WTC11 (cell line): ENCODE measurements around the gene CACNA1C. TPM values are rescaled to one million over a fixed set of nuclear protein-coding genes. Genes with fewer than 3 reads are reported as not detected.

ENCODE experiments used
- ATAC-seq: fragments of 200-7000 bp; cut with Tn5 transposase; 2 replicates; pipeline ENCODE4 v1.10.0; 2021; ENCODE audit warnings: mild to moderate bottlenecking, moderate library complexity
- CTCF ChIA-PET: fragments of 300-600 bp; sonication (Branson Sonifier 250); formaldehyde crosslinking; loops from one replicate; lab custom pipeline; 2021; ENCODE audit warnings: antibody characterized with exemption; lab: Charles Lee
- POLR2A ChIA-PET: fragments of 350-600 bp; sonication (Branson Sonifier 250); formaldehyde crosslinking; loops from one replicate; lab custom pipeline; 2021; ENCODE audit warnings: antibody characterized with exemption; lab: Charles Lee
- DNase-seq: peaks from one replicate; pipeline ENCODE4 v3.0.0; 2021; ENCODE audit warnings: low spot score
- H3K27ac Mint-ChIP-seq: 2 replicates; pipeline ENCODE4 v1.8.0; 2021; ENCODE audit warnings: mixed read lengths
- H3K27me3 Mint-ChIP-seq: 2 replicates; pipeline ENCODE4 v1.8.0; 2021; ENCODE audit warnings: low read depth, mild to moderate bottlenecking, moderate library complexity, mixed read lengths
- H3K36me3 Mint-ChIP-seq: 2 replicates; pipeline ENCODE4 v1.8.0; 2021; ENCODE audit warnings: mixed read lengths
- H3K4me1 Mint-ChIP-seq: 2 replicates; pipeline ENCODE4 v1.8.0; 2022; ENCODE audit warnings: mixed read lengths
- H3K4me3 Mint-ChIP-seq: 2 replicates; pipeline ENCODE4 v1.8.0; 2021; ENCODE audit warnings: mild to moderate bottlenecking, moderate library complexity, mixed read lengths
- H3K9me3 Mint-ChIP-seq: 2 replicates; pipeline ENCODE4 v1.8.0; 2021; ENCODE audit warnings: mixed read lengths
- ATF1 ChIP-seq: sonication (generic); formaldehyde crosslinking; IDR thresholded peaks from 2 replicates; pipeline ENCODE4 v1.8.1; 2023; ENCODE audit warnings: mild to moderate bottlenecking, moderate library complexity, missing genetic modification reagents
- CREB1 ChIP-seq: sonication (generic); formaldehyde crosslinking; IDR thresholded peaks from 2 replicates; pipeline ENCODE4 v1.8.0; 2023; ENCODE audit warnings: mild to moderate bottlenecking, missing genetic modification reagents
- EMX1 ChIP-seq: fragments of 250-450 bp; sonication (Bioruptor Pico); IDR thresholded peaks from 2 replicates; pipeline ENCODE4 v1.8.0; 2021; ENCODE audit warnings: mild to moderate bottlenecking
- GRHL2 ChIP-seq: fragments of 250-450 bp; sonication (Bioruptor Pico); IDR thresholded peaks from 2 replicates; pipeline ENCODE4 v1.8.0; 2022; ENCODE audit warnings: mild to moderate bottlenecking, moderate library complexity; ENCODE audit not compliant: insufficient replicate concordance, severe bottlenecking
- GTF2I ChIP-seq: fragments of 250-450 bp; sonication (Bioruptor Pico); conservative IDR thresholded peaks from 2 replicates; pipeline ENCODE4 v1.4.0; 2021; ENCODE audit warnings: mild to moderate bottlenecking
- HMGA2 ChIP-seq: fragments of 250-450 bp; sonication (Bioruptor Pico); IDR thresholded peaks from 2 replicates; pipeline ENCODE4 v1.4.0; 2021; ENCODE audit warnings: mild to moderate bottlenecking, moderate library complexity
- MYBL2 ChIP-seq: sonication (generic); formaldehyde crosslinking; IDR thresholded peaks from 2 replicates; pipeline ENCODE4 v1.8.1; 2023; ENCODE audit warnings: mild to moderate bottlenecking, moderate library complexity, missing genetic modification reagents
- NFATC4 ChIP-seq: fragments of 250-450 bp; sonication (Bioruptor Pico); IDR thresholded peaks from 2 replicates; pipeline ENCODE4 v1.9.0; 2021; ENCODE audit warnings: mild to moderate bottlenecking
- NR2C2 ChIP-seq: sonication (generic); formaldehyde crosslinking; IDR thresholded peaks from 2 replicates; pipeline ENCODE4 v1.8.0; 2022; ENCODE audit warnings: mild to moderate bottlenecking, missing genetic modification reagents
- PRRX2 ChIP-seq: fragments of 250-450 bp; sonication (Bioruptor Pico); IDR thresholded peaks from 2 replicates; pipeline ENCODE4 v1.8.0; 2021; ENCODE audit warnings: mild to moderate bottlenecking
- SP1 ChIP-seq: sonication (generic); formaldehyde crosslinking; conservative IDR thresholded peaks from 2 replicates; pipeline ENCODE4 v1.8.1; 2022; ENCODE audit warnings: missing genetic modification reagents
- TEAD1 ChIP-seq: sonication (generic); formaldehyde crosslinking; IDR thresholded peaks from 2 replicates; pipeline ENCODE4 v1.8.0; 2022; ENCODE audit warnings: mild to moderate bottlenecking, missing genetic modification reagents
- ZBTB21 ChIP-seq: sonication (generic); formaldehyde crosslinking; IDR thresholded peaks from 2 replicates; pipeline ENCODE4 v1.8.1; 2023; ENCODE audit warnings: mild to moderate bottlenecking, missing genetic modification reagents, borderline replicate concordance
- ZNF317 ChIP-seq: sonication (generic); formaldehyde crosslinking; IDR thresholded peaks from 2 replicates; pipeline ENCODE4 v1.8.1; 2023; ENCODE audit warnings: low read depth, mild to moderate bottlenecking, moderate library complexity, missing genetic modification reagents, borderline replicate concordance
- total RNA-seq: library from RNA; stranded (reverse); gene quantifications from 3 replicates; pipeline ENCODE4 v1.2.3, GENCODE V29; 2021
- TF ChIP-seq, protein P1 (sequence below): fragments of 250-450 bp; sonication (Bioruptor Pico); IDR thresholded peaks from 2 replicates; pipeline ENCODE4 v1.8.0; 2021; ENCODE audit warnings: mild to moderate bottlenecking
- TF ChIP-seq, protein P2 (sequence below): fragments of 200-600 bp; IDR thresholded peaks from 2 replicates; pipeline ENCODE4 v1.8.0; 2022; ENCODE audit warnings: antibody characterized with exemption
- TF ChIP-seq, protein P3 (sequence below): sonication (generic); formaldehyde crosslinking; IDR thresholded peaks from 2 replicates; pipeline ENCODE4 v1.8.1; 2023; ENCODE audit warnings: mild to moderate bottlenecking, missing genetic modification reagents, borderline replicate concordance
- TF ChIP-seq, protein P4 (sequence below): sonication (generic); formaldehyde crosslinking; IDR thresholded peaks from 2 replicates; pipeline ENCODE4 v1.8.1; 2022; ENCODE audit warnings: low read depth, missing genetic modification reagents, borderline replicate concordance
- TF ChIP-seq, protein P5 (sequence below): sonication (generic); formaldehyde crosslinking; IDR thresholded peaks from 2 replicates; pipeline ENCODE4 v1.8.1; 2023; ENCODE audit warnings: mild to moderate bottlenecking, missing genetic modification reagents
- TF ChIP-seq, protein P6 (sequence below): sonication (generic); formaldehyde crosslinking; IDR thresholded peaks from 2 replicates; pipeline ENCODE4 v1.8.0; 2022; ENCODE audit warnings: mild to moderate bottlenecking, missing genetic modification reagents

CACNA1C gene
- total RNA-seq, 1 experiment from 2014 or later: 1.7 TPM

DNA sequence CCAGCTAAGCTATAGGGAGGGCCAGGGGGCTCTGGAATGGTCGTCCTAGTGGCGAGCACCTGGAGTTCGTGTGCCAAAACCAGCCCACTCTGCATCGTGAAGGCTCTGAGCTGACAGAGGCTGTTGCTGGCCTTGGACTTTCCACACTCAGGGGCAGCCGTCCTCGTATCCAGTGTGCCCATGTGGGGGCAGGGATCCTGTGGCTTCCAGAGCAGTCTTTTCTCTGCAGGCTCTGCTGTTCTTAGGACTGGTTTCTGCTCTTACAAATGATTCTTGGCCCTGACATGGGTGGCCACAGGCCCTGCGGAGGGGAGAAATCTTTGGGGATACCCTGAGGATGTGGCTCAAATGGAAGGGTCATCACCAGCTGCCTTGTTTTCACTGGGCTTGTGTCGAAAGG is 564.6 kb downstream of the CACNA1C start (continued):
- TF ChIP-seq, protein P1, sequence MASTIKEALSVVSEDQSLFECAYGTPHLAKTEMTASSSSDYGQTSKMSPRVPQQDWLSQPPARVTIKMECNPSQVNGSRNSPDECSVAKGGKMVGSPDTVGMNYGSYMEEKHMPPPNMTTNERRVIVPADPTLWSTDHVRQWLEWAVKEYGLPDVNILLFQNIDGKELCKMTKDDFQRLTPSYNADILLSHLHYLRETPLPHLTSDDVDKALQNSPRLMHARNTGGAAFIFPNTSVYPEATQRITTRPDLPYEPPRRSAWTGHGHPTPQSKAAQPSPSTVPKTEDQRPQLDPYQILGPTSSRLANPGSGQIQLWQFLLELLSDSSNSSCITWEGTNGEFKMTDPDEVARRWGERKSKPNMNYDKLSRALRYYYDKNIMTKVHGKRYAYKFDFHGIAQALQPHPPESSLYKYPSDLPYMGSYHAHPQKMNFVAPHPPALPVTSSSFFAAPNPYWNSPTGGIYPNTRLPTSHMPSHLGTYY (CRISPR knock-in tag): no peak
- TF ChIP-seq GTF2I (CRISPR knock-in tag) (no peak), ZNF317 (CRISPR knock-in tag) (no peak)

DNA sequence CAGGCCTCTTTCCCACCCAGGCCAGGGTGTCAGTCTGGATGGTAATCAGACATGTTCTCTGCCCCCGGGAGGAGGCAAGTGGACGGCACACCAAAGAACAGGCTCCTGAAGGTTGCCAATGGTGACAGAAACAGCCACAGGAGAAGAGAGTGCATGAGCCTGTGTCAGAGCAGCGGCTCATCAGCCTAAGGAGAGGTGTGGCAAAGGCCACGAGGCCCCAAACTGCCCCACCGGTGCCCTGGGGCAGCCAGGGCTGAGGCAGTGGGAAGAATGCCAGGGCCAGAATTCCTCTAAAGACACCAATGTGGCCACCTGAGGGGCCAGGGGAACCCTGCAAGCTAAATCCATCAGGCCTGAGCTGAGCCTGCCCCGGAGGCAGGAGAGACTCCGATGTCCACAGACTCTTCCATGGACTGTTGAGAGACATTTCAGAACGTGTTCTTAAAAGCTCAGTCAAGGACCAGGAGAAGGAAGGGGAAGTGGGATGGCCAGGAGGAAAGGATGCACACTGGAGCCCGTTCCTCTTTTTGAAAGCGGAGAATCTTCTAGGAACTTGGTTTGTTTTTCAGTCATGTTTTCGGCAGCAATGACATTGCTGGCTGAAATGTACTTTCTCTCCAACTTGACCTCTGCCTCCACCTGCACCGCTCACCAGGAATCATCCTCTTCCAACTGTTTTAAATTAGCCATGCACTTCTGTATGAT is 565.7 kb downstream of the CACNA1C start:
- ATAC-seq: no peak

DNA sequence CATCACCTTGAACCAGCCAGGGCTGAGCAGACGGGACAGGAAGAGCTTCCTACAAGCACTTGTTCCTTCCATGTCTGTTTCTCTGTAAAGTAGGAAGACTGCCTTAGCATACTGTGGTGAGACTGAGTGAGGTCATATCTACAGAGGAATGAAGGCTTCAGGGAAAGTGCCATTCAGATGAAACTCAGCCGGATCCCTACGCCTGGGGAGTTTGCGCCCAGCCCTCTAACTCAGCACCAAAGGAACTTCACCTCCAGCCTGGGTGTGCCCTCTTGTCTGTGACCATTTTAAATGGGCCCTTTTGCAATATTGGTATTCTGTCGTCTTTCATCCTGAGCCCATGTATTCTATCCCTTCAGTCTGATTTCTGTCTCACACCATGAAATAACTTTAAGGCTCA is 566.3 kb downstream of the CACNA1C start:
- H3K27ac Mint-ChIP-seq: no peak overlapping the region
- no peaks in the 10 kb centered on the region; the same call in 1 of the 2 replicates for H3K27me3 Mint-ChIP-seq
- H3K9me3 Mint-ChIP-seq: no peaks in the 10 kb centered on the region
- POLR2A ChIA-PET: no interaction called here
- CTCF ChIA-PET: interaction anchor here (1.5 kb wide), 1 partner anchor 22 kb away, joined by 4 read pairs; no protein-coding TSS in a partner anchor
- no peaks in the 10 kb centered on the region for H3K36me3 Mint-ChIP-seq
- H3K4me3 Mint-ChIP-seq: no peak overlapping the region
- peaks cover 5% of the 10 kb centered on the region for H3K4me1 Mint-ChIP-seq
- DNase-seq (no peak), ATAC-seq (no peak)
- TF ChIP-seq NR2C2 (CRISPR knock-in tag) (no peak), TEAD1 (CRISPR knock-in tag) (no peak), ATF1 (no peak), HMGA2 (CRISPR knock-in tag) (no peak), GRHL2 (CRISPR knock-in tag) (no peak), PRRX2 (CRISPR knock-in tag) (no peak)
- TF ChIP-seq, protein P2, sequence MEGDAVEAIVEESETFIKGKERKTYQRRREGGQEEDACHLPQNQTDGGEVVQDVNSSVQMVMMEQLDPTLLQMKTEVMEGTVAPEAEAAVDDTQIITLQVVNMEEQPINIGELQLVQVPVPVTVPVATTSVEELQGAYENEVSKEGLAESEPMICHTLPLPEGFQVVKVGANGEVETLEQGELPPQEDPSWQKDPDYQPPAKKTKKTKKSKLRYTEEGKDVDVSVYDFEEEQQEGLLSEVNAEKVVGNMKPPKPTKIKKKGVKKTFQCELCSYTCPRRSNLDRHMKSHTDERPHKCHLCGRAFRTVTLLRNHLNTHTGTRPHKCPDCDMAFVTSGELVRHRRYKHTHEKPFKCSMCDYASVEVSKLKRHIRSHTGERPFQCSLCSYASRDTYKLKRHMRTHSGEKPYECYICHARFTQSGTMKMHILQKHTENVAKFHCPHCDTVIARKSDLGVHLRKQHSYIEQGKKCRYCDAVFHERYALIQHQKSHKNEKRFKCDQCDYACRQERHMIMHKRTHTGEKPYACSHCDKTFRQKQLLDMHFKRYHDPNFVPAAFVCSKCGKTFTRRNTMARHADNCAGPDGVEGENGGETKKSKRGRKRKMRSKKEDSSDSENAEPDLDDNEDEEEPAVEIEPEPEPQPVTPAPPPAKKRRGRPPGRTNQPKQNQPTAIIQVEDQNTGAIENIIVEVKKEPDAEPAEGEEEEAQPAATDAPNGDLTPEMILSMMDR: no peak
- TF ChIP-seq, protein P3, sequence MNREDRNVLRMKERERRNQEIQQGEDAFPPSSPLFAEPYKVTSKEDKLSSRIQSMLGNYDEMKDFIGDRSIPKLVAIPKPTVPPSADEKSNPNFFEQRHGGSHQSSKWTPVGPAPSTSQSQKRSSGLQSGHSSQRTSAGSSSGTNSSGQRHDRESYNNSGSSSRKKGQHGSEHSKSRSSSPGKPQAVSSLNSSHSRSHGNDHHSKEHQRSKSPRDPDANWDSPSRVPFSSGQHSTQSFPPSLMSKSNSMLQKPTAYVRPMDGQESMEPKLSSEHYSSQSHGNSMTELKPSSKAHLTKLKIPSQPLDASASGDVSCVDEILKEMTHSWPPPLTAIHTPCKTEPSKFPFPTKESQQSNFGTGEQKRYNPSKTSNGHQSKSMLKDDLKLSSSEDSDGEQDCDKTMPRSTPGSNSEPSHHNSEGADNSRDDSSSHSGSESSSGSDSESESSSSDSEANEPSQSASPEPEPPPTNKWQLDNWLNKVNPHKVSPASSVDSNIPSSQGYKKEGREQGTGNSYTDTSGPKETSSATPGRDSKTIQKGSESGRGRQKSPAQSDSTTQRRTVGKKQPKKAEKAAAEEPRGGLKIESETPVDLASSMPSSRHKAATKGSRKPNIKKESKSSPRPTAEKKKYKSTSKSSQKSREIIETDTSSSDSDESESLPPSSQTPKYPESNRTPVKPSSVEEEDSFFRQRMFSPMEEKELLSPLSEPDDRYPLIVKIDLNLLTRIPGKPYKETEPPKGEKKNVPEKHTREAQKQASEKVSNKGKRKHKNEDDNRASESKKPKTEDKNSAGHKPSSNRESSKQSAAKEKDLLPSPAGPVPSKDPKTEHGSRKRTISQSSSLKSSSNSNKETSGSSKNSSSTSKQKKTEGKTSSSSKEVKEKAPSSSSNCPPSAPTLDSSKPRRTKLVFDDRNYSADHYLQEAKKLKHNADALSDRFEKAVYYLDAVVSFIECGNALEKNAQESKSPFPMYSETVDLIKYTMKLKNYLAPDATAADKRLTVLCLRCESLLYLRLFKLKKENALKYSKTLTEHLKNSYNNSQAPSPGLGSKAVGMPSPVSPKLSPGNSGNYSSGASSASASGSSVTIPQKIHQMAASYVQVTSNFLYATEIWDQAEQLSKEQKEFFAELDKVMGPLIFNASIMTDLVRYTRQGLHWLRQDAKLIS (CRISPR knock-in tag): no peak
- TF ChIP-seq, protein P4, sequence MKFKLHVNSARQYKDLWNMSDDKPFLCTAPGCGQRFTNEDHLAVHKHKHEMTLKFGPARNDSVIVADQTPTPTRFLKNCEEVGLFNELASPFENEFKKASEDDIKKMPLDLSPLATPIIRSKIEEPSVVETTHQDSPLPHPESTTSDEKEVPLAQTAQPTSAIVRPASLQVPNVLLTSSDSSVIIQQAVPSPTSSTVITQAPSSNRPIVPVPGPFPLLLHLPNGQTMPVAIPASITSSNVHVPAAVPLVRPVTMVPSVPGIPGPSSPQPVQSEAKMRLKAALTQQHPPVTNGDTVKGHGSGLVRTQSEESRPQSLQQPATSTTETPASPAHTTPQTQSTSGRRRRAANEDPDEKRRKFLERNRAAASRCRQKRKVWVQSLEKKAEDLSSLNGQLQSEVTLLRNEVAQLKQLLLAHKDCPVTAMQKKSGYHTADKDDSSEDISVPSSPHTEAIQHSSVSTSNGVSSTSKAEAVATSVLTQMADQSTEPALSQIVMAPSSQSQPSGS (CRISPR knock-in tag): no peak

More for the DNA sequence above, 565.7 kb downstream of the CACNA1C start:
- Mint-ChIP-seq H3K27ac (no peak overlapping the region), H3K4me3 (no peak overlapping the region), H3K36me3 (no peaks in the 10 kb centered on the region), H3K27me3 (no peaks in the 10 kb centered on the region; the same call in 1 of the 2 replicates), H3K9me3 (no peaks in the 10 kb centered on the region), H3K4me1 (peaks cover 12% of the 10 kb centered on the region)
- ChIA-PET CTCF (interaction anchor here (1.4 to 1.5 kb wide), 2 partner anchors 8 to 34 kb away, joined by 3 read pairs; no protein-coding TSS in a partner anchor), POLR2A (no interaction called here)
- no peak for DNase-seq
- TF ChIP-seq NR2C2 (CRISPR knock-in tag): no peak
- TF ChIP-seq SP1 (CRISPR knock-in tag): no peak
- no peak for TF ChIP-seq ZBTB21 (CRISPR knock-in tag)
- TF ChIP-seq HMGA2 (CRISPR knock-in tag): no peak
- no peak for TF ChIP-seq ATF1
- no peak for TF ChIP-seq NFATC4 (CRISPR knock-in tag)
- TF ChIP-seq EMX1: no peak
- no peak for TF ChIP-seq ZNF317 (CRISPR knock-in tag)
- TF ChIP-seq, protein P5, sequence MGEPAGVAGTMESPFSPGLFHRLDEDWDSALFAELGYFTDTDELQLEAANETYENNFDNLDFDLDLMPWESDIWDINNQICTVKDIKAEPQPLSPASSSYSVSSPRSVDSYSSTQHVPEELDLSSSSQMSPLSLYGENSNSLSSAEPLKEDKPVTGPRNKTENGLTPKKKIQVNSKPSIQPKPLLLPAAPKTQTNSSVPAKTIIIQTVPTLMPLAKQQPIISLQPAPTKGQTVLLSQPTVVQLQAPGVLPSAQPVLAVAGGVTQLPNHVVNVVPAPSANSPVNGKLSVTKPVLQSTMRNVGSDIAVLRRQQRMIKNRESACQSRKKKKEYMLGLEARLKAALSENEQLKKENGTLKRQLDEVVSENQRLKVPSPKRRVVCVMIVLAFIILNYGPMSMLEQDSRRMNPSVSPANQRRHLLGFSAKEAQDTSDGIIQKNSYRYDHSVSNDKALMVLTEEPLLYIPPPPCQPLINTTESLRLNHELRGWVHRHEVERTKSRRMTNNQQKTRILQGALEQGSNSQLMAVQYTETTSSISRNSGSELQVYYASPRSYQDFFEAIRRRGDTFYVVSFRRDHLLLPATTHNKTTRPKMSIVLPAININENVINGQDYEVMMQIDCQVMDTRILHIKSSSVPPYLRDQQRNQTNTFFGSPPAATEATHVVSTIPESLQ (CRISPR knock-in tag): no peak
- TF ChIP-seq, protein P1 (CRISPR knock-in tag): no peak
- TF ChIP-seq CREB1 (CRISPR knock-in tag): no peak
- TF ChIP-seq, protein P6, sequence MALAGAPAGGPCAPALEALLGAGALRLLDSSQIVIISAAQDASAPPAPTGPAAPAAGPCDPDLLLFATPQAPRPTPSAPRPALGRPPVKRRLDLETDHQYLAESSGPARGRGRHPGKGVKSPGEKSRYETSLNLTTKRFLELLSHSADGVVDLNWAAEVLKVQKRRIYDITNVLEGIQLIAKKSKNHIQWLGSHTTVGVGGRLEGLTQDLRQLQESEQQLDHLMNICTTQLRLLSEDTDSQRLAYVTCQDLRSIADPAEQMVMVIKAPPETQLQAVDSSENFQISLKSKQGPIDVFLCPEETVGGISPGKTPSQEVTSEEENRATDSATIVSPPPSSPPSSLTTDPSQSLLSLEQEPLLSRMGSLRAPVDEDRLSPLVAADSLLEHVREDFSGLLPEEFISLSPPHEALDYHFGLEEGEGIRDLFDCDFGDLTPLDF (CRISPR knock-in tag): no peak
- TF ChIP-seq MYBL2: no peak
